ENCODE measurements around the gene NHLRC3.

NHLRC3 gene

GRCh38 chr13:39012608-39013007, 25.6 kb upstream of the NHLRC3 start:
- H3K27me3 ChIP-seq = no peaks in the 10 kb centered on the region
- H3K4me3 ChIP-seq (ENCODE audit: low read depth in 1 of 2, low read length in 1 of 2) = no peak overlapping the region

GRCh38 chr13:39013462-39013861, 24.8 kb upstream of the NHLRC3 start:
- H3K27ac ChIP-seq = no peak overlapping the region
- H3K27me3 ChIP-seq = no peaks in the 10 kb centered on the region
- no peaks in the 10 kb centered on the region for H3K9me3 ChIP-seq
- H3K36me3 ChIP-seq = peaks cover 94% of the 10 kb centered on the region
- no peaks in the 10 kb centered on the region for H3K4me1 ChIP-seq (ENCODE audit: control insufficient read depth in 1 of 2, insufficient read depth in 1 of 2, low read depth in 1 of 2, low read length in 1 of 2)
- no peak for TF ChIP-seq CTCF (IDR thresholded peaks at IDR 0.05)
- H3K4me3 ChIP-seq (ENCODE audit: low read depth in 1 of 2, low read length in 1 of 2) = no peak overlapping the region

More at GRCh38 chr13:39012608-39013007, 25.6 kb upstream of the NHLRC3 start:
- H3K9me3 ChIP-seq = no peaks in the 10 kb centered on the region
- peaks cover 96% of the 10 kb centered on the region for H3K36me3 ChIP-seq
- TF ChIP-seq CTCF (IDR thresholded peaks at IDR 0.05) = no peak
- H3K27ac ChIP-seq = no peak overlapping the region
- H3K4me1 ChIP-seq (ENCODE audit: control insufficient read depth in 1 of 2, insufficient read depth in 1 of 2, low read depth in 1 of 2, low read length in 1 of 2) = no peaks in the 10 kb centered on the region

- TF ChIP-seq CTCF (IDR thresholded peaks at IDR 0.05) = no peak
Measured at GRCh38 chr13:39016087-39016486, 22.2 kb upstream of the NHLRC3 start.

GRCh38 chr13:39016787-39017186, 21.5 kb upstream of the NHLRC3 start:
- Histone ChIP-seq H3K4me3 (ENCODE audit: low read depth in 1 of 2, low read length in 1 of 2) (no peak overlapping the region), H3K4me1 (ENCODE audit: control insufficient read depth in 1 of 2, insufficient read depth in 1 of 2, low read depth in 1 of 2, low read length in 1 of 2) (no peaks in the 10 kb centered on the region), H3K27me3 (no peaks in the 10 kb centered on the region), H3K9me3 (no peaks in the 10 kb centered on the region), H3K27ac (no peak overlapping the region), H3K36me3 (peaks cover 77% of the 10 kb centered on the region)
- no peak for TF ChIP-seq CTCF (IDR thresholded peaks at IDR 0.05)

More at GRCh38 chr13:39016087-39016486, 22.2 kb upstream of the NHLRC3 start:
- H3K36me3 ChIP-seq = peaks cover 77% of the 10 kb centered on the region
- H3K4me3 ChIP-seq (ENCODE audit: low read depth in 1 of 2, low read length in 1 of 2) = no peak overlapping the region
- no peak overlapping the region for H3K27ac ChIP-seq
- no peaks in the 10 kb centered on the region for H3K27me3 ChIP-seq
- H3K4me1 ChIP-seq (ENCODE audit: control insufficient read depth in 1 of 2, insufficient read depth in 1 of 2, low read depth in 1 of 2, low read length in 1 of 2) = no peaks in the 10 kb centered on the region
- H3K9me3 ChIP-seq = no peaks in the 10 kb centered on the region

GRCh38 chr13:39020853-39021462, 17.3 kb upstream of the NHLRC3 start:
- TF ChIP-seq CTCF (IDR thresholded peaks at IDR 0.05) = no peak
- Histone ChIP-seq H3K27me3 (no peaks in the 10 kb centered on the region), H3K4me3 (ENCODE audit: low read depth in 1 of 2, low read length in 1 of 2) (no peak overlapping the region), H3K27ac (no peak overlapping the region), H3K4me1 (ENCODE audit: control insufficient read depth in 1 of 2, insufficient read depth in 1 of 2, low read depth in 1 of 2, low read length in 1 of 2) (no peaks in the 10 kb centered on the region), H3K36me3 (peaks cover 75% of the 10 kb centered on the region), H3K9me3 (no peaks in the 10 kb centered on the region)
